Measurements from ENCODE around the gene AFDN. TPM values are rescaled to one million over a fixed set of nuclear protein-coding genes. Genes with fewer than 3 reads are reported as not detected.

AFDN gene, protein sequence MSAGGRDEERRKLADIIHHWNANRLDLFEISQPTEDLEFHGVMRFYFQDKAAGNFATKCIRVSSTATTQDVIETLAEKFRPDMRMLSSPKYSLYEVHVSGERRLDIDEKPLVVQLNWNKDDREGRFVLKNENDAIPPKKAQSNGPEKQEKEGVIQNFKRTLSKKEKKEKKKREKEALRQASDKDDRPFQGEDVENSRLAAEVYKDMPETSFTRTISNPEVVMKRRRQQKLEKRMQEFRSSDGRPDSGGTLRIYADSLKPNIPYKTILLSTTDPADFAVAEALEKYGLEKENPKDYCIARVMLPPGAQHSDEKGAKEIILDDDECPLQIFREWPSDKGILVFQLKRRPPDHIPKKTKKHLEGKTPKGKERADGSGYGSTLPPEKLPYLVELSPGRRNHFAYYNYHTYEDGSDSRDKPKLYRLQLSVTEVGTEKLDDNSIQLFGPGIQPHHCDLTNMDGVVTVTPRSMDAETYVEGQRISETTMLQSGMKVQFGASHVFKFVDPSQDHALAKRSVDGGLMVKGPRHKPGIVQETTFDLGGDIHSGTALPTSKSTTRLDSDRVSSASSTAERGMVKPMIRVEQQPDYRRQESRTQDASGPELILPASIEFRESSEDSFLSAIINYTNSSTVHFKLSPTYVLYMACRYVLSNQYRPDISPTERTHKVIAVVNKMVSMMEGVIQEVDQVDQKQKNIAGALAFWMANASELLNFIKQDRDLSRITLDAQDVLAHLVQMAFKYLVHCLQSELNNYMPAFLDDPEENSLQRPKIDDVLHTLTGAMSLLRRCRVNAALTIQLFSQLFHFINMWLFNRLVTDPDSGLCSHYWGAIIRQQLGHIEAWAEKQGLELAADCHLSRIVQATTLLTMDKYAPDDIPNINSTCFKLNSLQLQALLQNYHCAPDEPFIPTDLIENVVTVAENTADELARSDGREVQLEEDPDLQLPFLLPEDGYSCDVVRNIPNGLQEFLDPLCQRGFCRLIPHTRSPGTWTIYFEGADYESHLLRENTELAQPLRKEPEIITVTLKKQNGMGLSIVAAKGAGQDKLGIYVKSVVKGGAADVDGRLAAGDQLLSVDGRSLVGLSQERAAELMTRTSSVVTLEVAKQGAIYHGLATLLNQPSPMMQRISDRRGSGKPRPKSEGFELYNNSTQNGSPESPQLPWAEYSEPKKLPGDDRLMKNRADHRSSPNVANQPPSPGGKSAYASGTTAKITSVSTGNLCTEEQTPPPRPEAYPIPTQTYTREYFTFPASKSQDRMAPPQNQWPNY (N-terminal part only)
- total RNA-seq, result 10 to 100 TPM; 39.0 to 39.3 TPM

DNA sequence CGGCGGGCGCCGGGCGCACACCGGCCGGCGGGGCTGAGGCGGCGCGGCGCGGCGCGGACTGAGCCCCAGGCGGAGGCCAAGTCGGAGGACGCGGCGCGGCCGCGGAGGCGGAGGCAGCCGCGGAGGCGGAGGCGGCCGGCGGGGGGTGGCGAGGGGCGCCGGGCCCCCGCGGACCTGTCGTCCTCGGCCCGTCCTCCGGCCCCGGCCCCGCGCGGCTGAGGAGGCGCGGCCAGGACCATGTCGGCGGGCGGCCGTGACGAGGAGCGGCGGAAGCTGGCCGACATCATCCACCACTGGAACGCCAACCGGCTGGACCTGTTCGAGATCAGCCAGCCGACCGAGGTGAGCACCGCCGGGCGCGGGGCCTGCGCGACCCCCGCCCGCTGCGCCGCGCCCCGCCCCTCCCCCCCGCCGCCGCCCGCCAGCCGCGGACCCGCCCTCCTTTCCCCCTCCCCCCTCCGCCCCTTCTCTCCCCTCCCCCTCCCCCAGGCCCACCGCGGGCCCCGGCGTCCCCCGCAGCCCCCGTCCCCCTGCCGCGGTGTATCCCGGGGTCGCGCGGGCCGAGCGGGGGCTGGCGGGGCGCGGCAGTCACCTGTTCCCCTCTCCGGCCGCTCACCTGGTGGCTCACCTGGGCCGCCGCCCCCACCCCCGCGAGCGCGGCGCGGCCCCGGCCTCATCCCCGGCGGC, at the start of gene AFDN:
Gene AFDN (plus strand): TSS at position 16 of the 687 bp plus-strand sequence. CDS start 222 bp downstream, at position 238.
- no peak within 1 kb of the TSS for H3K27ac Mint-ChIP-seq
- ChIA-PET CTCF (no interaction called here), POLR2A (no interaction called here)
- intact Hi-C loops (cut with micrococcal nuclease), result loop anchor here (2.0 kb wide), 1 partner anchor 476 kb away; no protein-coding TSS in a partner anchor
- H3K4me3 Mint-ChIP-seq, result peak within 1 kb of the TSS; percentile 81
- DNase-seq, result peak; percentile 25
- no peaks in the 10 kb centered on the region for H3K9me3 Mint-ChIP-seq
- H3K4me1 Mint-ChIP-seq (ENCODE audit: low read depth), result peaks cover 46% of the 10 kb centered on the region
- no peaks in the 10 kb centered on the region for H3K36me3 Mint-ChIP-seq
- peaks cover 57% of the 10 kb centered on the region for H3K27me3 Mint-ChIP-seq

DNA sequence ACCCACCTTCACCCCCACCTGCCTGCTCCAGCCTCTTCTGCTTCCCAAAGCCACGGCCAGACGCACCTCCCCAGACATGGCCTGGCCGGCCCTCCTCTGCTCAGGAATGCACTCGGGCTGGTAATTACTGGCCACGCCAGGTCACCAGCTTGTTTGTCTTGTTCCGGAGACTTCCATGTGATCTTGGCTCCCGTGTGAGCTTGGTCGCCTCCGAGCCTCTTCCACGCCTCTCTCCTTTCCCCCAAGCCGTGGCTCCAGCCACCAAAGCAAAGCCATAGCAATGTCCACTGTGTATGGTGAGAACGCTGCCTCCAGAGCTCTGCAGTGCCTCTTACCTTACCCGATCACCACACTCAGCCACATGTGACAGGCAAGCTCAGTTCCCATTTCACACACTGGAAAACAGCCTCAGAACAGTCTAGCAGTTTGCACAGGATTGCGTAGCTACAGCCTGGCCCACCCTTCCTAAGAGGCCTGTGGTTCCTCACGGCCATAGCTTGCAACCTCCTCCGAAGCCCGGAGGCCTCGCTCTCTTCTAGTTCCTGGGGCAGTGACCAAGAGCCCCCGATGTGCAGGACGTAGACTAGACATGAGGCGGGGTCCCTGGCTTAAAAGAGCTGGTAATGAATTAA, 48.1 kb upstream of the AFDN start:
- H3K4me1 Mint-ChIP-seq (ENCODE audit: low read depth), result no peaks in the 10 kb centered on the region
- no peaks in the 10 kb centered on the region for H3K9me3 Mint-ChIP-seq
- H3K27ac Mint-ChIP-seq, result no peak overlapping the region
- DNase-seq, result no peak
- H3K36me3 Mint-ChIP-seq, result no peaks in the 10 kb centered on the region
- no peak overlapping the region for H3K4me3 Mint-ChIP-seq
- ChIA-PET CTCF (no interaction called here), POLR2A (no interaction called here)
- H3K27me3 Mint-ChIP-seq, result peaks cover 9% of the 10 kb centered on the region
- intact Hi-C loops (cut with micrococcal nuclease), result no loop called here

DNA sequence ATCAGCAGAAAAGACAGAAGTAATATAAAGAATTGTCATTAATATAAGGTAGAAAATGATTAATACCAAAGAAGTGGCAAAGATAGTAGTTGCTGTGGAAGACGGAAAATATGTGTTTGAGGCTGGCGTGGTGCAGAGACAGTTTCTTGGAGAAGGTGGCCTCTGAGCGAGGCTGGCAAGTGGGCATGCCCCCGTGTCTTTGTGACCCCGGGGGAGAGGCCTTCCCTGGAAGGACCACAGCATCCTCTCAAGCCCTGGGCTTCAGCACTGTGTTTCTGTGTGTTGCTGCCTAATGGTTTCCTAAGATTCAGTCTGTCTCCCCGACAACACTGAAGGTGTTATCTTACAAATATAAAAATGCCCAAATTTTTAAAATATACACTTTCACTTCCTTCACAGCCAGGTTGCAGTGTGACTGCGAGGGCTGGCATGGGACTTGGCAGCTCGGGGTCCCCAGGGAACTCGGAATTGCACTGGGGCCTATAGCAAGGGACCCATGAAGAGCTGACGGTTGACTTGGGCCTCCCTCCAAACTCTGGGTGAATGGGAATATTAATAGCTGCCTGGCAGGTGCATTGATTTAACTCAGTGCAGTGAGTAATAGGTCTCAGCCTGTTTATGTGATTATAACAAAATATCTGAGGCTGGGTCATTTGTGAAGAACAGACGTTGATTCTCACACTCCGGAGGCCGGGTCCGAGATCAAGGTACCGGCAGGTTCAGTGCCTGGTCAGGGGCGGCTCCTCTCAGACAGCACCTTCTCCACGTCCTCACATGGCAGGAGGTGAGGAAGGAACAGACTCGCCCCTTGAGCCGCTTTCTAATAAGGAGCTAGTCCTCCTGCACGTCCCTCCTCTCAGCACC, 47.4 kb upstream of the AFDN start:
- Mint-ChIP-seq H3K27ac (no peak overlapping the region), H3K4me1 (ENCODE audit: low read depth) (no peaks in the 10 kb centered on the region), H3K27me3 (peaks cover 9% of the 10 kb centered on the region), H3K9me3 (no peaks in the 10 kb centered on the region), H3K4me3 (no peak overlapping the region), H3K36me3 (no peaks in the 10 kb centered on the region)
- CTCF ChIA-PET, result no interaction called here
- intact Hi-C loops (cut with micrococcal nuclease), result no loop called here
- no peak for DNase-seq
- POLR2A ChIA-PET, result no interaction called here

DNA sequence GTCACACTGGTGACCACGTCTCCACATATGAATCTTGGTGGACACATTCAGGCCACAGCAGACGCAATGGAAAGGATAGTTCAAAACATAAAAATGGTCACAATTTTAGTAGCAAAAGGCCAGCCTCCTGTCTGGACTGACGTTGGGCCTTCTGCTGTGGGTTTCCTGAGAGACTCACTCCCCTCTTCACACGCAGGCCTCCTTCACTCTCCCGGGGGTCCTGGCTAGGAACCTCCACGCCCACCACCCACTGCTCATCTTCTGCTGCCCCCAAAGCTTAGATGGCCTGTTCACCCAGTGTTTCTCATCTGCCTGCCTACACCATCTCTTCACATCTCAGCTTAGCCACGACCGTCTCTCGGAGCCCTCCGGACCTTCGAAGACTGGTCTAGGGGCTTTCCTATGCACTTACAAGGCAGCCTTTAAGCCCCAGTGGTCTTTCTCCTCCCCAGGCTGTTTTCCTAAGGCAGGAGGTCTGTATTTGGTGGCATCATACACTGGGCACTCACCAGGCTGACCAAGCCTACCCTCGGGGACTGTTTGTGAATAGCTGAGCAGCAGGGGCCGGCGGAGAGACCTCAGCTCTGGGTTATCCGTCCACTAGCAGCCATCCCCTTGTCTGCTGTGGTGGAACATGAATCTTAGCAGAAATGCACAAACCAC, 46.6 kb upstream of the AFDN start:
- Mint-ChIP-seq H3K4me1 (ENCODE audit: low read depth) (no peaks in the 10 kb centered on the region), H3K27ac (no peak overlapping the region), H3K9me3 (no peaks in the 10 kb centered on the region), H3K27me3 (peaks cover 9% of the 10 kb centered on the region), H3K36me3 (no peaks in the 10 kb centered on the region), H3K4me3 (no peak overlapping the region)
- no peak for DNase-seq
- ChIA-PET POLR2A (no interaction called here), CTCF (no interaction called here)
- intact Hi-C loops (cut with micrococcal nuclease), result no loop called here

DNA sequence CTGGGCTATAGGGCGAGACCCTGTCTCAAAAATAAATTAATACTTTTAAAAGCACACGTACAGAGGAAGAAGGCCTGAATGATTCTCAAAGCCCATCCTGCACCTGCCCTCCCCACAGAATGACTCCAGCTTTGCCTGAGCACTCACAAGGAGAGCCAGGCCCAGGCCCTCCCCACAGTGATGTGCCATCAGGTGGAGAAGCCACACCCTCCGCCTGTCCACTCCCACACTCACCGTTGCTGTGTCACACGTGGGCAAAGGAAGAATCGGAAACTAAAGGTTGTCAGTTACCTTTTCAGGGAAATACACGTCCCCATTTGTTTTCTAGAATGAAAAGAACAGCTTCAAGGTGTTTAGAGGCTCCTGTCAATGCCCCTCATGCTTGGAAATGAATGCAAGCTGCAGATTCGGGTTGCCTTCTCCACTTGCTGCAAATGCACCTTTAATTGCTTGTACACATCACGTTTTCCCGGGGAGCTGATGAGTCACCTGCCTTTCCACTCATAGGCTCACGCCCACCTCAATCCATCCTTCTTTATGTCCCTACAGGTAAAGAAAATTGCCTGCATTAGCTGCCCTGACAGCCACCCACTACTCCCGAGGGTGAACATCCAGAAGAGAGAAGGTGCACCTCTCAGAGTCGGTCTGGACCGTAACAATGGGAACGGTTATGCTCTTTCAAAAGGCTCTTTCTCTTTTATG, 45.5 kb upstream of the AFDN start:
- CTCF ChIA-PET, result no interaction called here
- intact Hi-C loops (cut with micrococcal nuclease), result no loop called here
- H3K9me3 Mint-ChIP-seq, result no peaks in the 10 kb centered on the region
- no peaks in the 10 kb centered on the region for H3K36me3 Mint-ChIP-seq
- no peak overlapping the region for H3K27ac Mint-ChIP-seq
- peaks cover 9% of the 10 kb centered on the region for H3K27me3 Mint-ChIP-seq
- POLR2A ChIA-PET, result no interaction called here
- no peak overlapping the region for H3K4me3 Mint-ChIP-seq
- no peaks in the 10 kb centered on the region for H3K4me1 Mint-ChIP-seq (ENCODE audit: low read depth)
- DNase-seq, result no peak

DNA sequence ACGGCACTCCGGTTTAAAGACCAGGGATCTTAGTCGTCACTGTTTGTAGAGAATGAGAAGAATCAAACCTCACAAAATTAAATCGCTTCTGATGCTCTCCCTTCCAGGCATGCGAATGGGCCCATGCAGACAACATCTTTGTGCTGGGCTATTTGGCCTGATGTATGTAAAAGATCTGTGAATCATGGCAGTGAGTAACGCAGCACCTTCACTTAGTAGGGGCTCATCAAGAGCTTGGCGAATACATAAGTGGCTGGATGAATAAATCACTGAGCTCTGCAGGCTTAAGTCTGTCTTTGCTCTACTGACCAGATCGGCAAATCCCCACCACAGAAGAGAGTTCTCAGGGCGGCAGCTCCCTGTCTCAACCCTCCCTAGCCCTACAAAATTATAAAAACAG, 44.8 kb upstream of the AFDN start:
- intact Hi-C loops (cut with micrococcal nuclease), result no loop called here
- POLR2A ChIA-PET, result no interaction called here
- Mint-ChIP-seq H3K4me1 (ENCODE audit: low read depth) (no peaks in the 10 kb centered on the region), H3K27ac (no peak overlapping the region), H3K36me3 (no peaks in the 10 kb centered on the region), H3K27me3 (peaks cover 9% of the 10 kb centered on the region), H3K9me3 (no peaks in the 10 kb centered on the region), H3K4me3 (no peak overlapping the region)
- CTCF ChIA-PET, result no interaction called here
- DNase-seq, result no peak

DNA sequence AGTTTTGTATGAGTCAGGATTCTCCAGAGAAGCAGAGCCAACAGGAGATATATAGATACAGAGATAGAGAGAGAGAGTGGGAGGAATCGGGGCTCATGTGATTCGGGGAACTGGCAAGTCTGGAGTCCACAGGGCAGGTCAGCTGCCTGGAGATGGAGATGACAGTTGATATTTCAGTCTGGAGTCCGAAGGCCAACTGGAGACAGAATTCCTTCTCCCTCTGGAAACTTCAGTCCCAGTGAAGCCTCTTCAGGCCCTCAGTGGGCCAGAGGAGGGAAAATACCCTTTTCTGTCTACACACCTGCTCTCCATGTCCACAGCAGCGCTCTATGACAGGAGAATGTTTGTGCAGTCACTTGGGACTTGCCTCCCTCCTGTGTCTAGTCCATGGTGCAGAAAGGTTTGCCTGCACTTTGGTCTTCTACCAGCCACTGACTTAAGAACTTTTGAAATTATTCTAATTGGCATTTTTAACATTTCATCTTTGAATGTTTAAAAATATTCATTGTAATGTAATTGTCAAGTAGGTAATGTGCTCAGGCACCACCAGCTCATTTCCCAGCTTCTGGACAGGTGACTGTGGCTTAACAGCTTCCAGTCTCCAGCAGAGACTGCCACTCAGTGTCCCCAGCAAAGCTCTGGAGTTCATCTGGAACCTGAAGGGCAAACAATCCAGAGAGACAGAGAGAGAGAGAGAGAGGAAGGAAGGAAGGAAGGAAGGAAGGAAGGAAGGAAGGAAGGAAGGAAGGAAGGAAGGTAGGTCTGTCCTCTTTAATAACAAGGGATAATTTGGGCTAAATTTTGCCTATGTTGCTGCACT, 43.8 kb upstream of the AFDN start:
- POLR2A ChIA-PET, result no interaction called here
- no peak overlapping the region for H3K27ac Mint-ChIP-seq
- no peak overlapping the region for H3K4me3 Mint-ChIP-seq
- H3K36me3 Mint-ChIP-seq, result no peaks in the 10 kb centered on the region
- no peaks in the 10 kb centered on the region for H3K9me3 Mint-ChIP-seq
- CTCF ChIA-PET, result interaction anchor here (1.3 kb wide), 1 partner anchor 118 kb away, joined by 3 read pairs; no protein-coding TSS in a partner anchor
- DNase-seq, result no peak
- H3K27me3 Mint-ChIP-seq, result peaks cover 9% of the 10 kb centered on the region
- no peaks in the 10 kb centered on the region for H3K4me1 Mint-ChIP-seq (ENCODE audit: low read depth)
- intact Hi-C loops (cut with micrococcal nuclease), result no loop called here

DNA sequence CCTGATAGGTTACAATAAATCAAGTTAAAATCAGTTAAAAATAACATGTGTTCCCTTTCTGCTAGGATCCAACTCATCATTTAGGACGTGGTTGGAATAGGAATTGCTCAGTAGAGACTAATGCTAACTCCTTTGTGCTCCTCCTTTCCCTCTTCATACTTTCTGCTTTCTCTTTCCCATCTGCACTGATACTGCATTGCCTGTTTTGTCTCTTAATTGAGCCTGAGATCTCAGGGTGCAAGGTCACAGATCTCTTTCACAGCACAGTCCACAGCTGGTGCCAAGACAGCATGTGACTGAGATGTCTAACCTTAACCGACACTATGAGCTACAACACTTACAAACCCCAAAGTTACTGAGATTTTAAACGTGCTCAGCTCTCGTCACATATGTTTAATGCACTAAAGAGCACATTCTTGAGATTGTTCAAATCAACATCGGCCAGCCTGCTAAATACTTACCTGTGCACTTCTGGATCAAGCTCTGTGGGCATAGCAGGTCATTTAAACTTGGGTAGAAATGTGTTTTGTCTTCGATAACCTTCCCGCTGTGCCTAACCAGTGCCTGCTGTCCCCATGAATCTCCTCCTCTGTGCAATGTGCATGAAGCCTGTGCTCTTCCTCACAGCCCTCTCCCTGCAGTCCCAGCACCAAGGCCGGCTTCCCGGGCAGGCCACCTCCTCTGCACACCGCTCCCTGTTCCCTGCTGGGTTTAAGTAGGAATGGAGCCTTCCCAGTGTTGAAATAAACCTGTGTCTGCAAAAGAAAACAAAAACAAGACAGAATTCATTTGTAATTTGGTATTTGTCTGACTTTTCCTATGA, 39.6 kb upstream of the AFDN start:
- POLR2A ChIA-PET, result no interaction called here
- no peaks in the 10 kb centered on the region for H3K9me3 Mint-ChIP-seq
- H3K27me3 Mint-ChIP-seq, result peaks cover 7% of the 10 kb centered on the region
- no peaks in the 10 kb centered on the region for H3K4me1 Mint-ChIP-seq (ENCODE audit: low read depth)
- no peak overlapping the region for H3K27ac Mint-ChIP-seq
- no peaks in the 10 kb centered on the region for H3K36me3 Mint-ChIP-seq
- intact Hi-C loops (cut with micrococcal nuclease), result no loop called here
- H3K4me3 Mint-ChIP-seq, result no peak overlapping the region
- CTCF ChIA-PET, result no interaction called here
- DNase-seq, result no peak

DNA sequence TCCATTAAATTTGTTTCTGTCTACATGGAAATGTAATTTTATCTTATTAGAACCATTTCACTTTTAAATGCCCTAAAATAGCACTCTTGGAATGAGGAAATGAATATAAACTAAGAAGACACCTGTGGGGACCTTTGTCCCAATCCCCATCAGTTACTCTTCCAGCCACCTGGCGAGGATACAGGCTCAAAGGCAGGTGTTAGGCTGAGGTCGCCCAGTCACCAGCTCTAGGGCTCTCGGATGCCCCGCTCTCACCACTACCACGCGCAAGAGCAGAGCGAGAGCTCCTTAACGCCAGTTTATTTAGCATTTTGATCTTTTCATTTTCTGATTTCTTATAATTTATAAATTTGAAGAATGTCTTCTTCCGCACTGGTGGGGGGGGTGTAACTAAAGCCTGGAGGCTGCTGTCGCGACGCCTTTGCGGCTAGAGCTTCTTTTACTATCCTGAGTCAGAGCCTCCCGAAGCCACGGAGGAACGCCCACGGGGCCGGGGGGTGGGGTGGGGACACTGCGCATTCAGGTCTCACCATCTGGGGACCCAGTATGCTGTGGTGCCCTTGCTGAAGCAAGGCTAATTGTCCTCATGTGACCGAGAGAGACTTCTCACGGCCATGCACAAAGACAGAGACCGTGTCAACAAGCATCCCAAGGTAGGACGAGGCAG, 38.7 kb upstream of the AFDN start:
- Mint-ChIP-seq H3K9me3 (no peaks in the 10 kb centered on the region), H3K4me1 (ENCODE audit: low read depth) (no peaks in the 10 kb centered on the region), H3K27me3 (peaks cover 14% of the 10 kb centered on the region), H3K4me3 (no peak overlapping the region), H3K27ac (no peak overlapping the region), H3K36me3 (no peaks in the 10 kb centered on the region)
- no peak for DNase-seq
- ChIA-PET POLR2A (no interaction called here), CTCF (no interaction called here)
- intact Hi-C loops (cut with micrococcal nuclease), result no loop called here

All from activated CD4-positive, alpha-beta memory T cell treated with anti-CD3 and anti-CD28 coated beads for 36 hours (primary cell).